GM21360 (cell line): ENCODE measurements around the gene PCNX1.
"Not testable (repeated sequence)": the region's sequence is repeated elsewhere in the genome, so short reads cannot be mapped to it uniquely, and the experiment has no call there.

ENCODE experiments used
- ATAC-seq: cut with Tn5 transposase; IDR thresholded peaks from one replicate; pipeline ENCODE4 v1.9.1; 2021; ENCODE audit warnings: mild to moderate bottlenecking, moderate library complexity; ENCODE audit not compliant: unreplicated experiment

PCNX1 gene

GRCh38 chr14:70907176-70907995, at the start of gene PCNX1:
Gene PCNX1, plus strand, starts transcription at chr14:70907459. Its CDS starts 392 bp downstream, at chr14:70907851.
- ATAC-seq = peak; percentile 70

GRCh38 chr14:70857496-70857890, 49.8 kb upstream of the PCNX1 start:
- ATAC-seq = no peak

GRCh38 chr14:70858641-70859040, 48.6 kb upstream of the PCNX1 start:
- ATAC-seq = no peak

- ATAC-seq = not testable (repeated sequence)
Observed at GRCh38 chr14:70866992-70867391, 40.3 kb upstream of the PCNX1 start.

- no peak for ATAC-seq
Observed at GRCh38 chr14:70871001-70871400, 36.3 kb upstream of the PCNX1 start.

- ATAC-seq = no peak
Observed at GRCh38 chr14:70871863-70872677, 35.2 kb upstream of the PCNX1 start.

GRCh38 chr14:70872678-70873020, 34.6 kb upstream of the PCNX1 start:
- no peak for ATAC-seq

GRCh38 chr14:70873627-70874026, 33.6 kb upstream of the PCNX1 start:
- no peak for ATAC-seq

GRCh38 chr14:70875811-70876460, 31.3 kb upstream of the PCNX1 start:
- ATAC-seq = not testable (repeated sequence)

- no peak for ATAC-seq
Observed at GRCh38 chr14:70879448-70879847, 27.8 kb upstream of the PCNX1 start.

- not testable (repeated sequence) for ATAC-seq
Observed at GRCh38 chr14:70880888-70881287, 26.4 kb upstream of the PCNX1 start.

- ATAC-seq = no peak
Observed at GRCh38 chr14:70881549-70882177, 25.6 kb upstream of the PCNX1 start.

GRCh38 chr14:70882776-70883492, 24.3 kb upstream of the PCNX1 start:
- ATAC-seq = no peak

GRCh38 chr14:70884595-70885342, 22.5 kb upstream of the PCNX1 start:
- no peak for ATAC-seq

GRCh38 chr14:70885343-70886022, 21.8 kb upstream of the PCNX1 start:
- ATAC-seq = no peak

- ATAC-seq = peak; percentile 56
Observed at GRCh38 chr14:70886421-70887206, 20.6 kb upstream of the PCNX1 start.

GRCh38 chr14:70887207-70887681, 20.0 kb upstream of the PCNX1 start:
- peak; percentile 44 for ATAC-seq
